HG02798 (cell line): Measurements from ENCODE around the gene HEATR5A.
A peak's percentile ranks its signal among the peaks of the same experiment; 100 is the strongest.
"Not testable (repeated sequence)": the region's sequence is repeated elsewhere in the genome, so short reads cannot be mapped to it uniquely, and the experiment has no call there.

Source experiments
- ATAC-seq: cut with Tn5 transposase; IDR thresholded peaks from one replicate; pipeline ENCODE4 v1.9.1; 2021; ENCODE audit warnings: mild to moderate bottlenecking; ENCODE audit not compliant: unreplicated experiment, poor library complexity

Gene HEATR5A

GRCh38 chr14:31420319-31421111, at the start of gene HEATR5A:
Gene HEATR5A, minus strand, starts transcription at chr14:31420550. Its CDS starts 17,575 bp downstream, at chr14:31402975.
- peak; percentile 98 for ATAC-seq

GRCh38 chr14:31466554-31466953, 46.2 kb upstream of the HEATR5A start:
- no peak for ATAC-seq

GRCh38 chr14:31465111-31465510, 44.8 kb upstream of the HEATR5A start:
- no peak for ATAC-seq

- ATAC-seq = not testable (repeated sequence)
Measured at GRCh38 chr14:31462450-31462849, 42.1 kb upstream of the HEATR5A start.

- ATAC-seq = no peak
Measured at GRCh38 chr14:31461545-31461944, 41.2 kb upstream of the HEATR5A start.

- no peak for ATAC-seq
Measured at GRCh38 chr14:31457665-31458659, 37.6 kb upstream of the HEATR5A start.

GRCh38 chr14:31456841-31457664, 36.7 kb upstream of the HEATR5A start, which contains the start of gene DTD2:
Gene DTD2, minus strand, starts transcription at chr14:31457506. Its CDS starts 113 bp downstream, at chr14:31457393.
- ATAC-seq = peak; percentile 99

GRCh38 chr14:31449971-31450610, 29.7 kb upstream of the HEATR5A start:
- ATAC-seq = no peak

GRCh38 chr14:31449136-31449535, 28.8 kb upstream of the HEATR5A start:
- no peak for ATAC-seq

- ATAC-seq = no peak
Measured at GRCh38 chr14:31445703-31446102, 25.4 kb upstream of the HEATR5A start.

- ATAC-seq = no peak
Measured at GRCh38 chr14:31442284-31442683, 21.9 kb upstream of the HEATR5A start.

- no peak for ATAC-seq
Measured at GRCh38 chr14:31441273-31442111, 21.1 kb upstream of the HEATR5A start.

GRCh38 chr14:31440280-31440679, 19.9 kb upstream of the HEATR5A start:
- no peak for ATAC-seq

GRCh38 chr14:31439561-31439960, 19.2 kb upstream of the HEATR5A start:
- no peak for ATAC-seq

GRCh38 chr14:31437045-31437691, 16.8 kb upstream of the HEATR5A start:
- not testable (repeated sequence) for ATAC-seq

GRCh38 chr14:31435276-31435675, 14.9 kb upstream of the HEATR5A start:
- ATAC-seq = no peak

GRCh38 chr14:31430634-31431264, 10.4 kb upstream of the HEATR5A start:
- ATAC-seq = no peak

GRCh38 chr14:31429791-31430190, 9.4 kb upstream of the HEATR5A start:
- ATAC-seq = no peak
